ENCODE results near the gene PRSS56.

Gene PRSS56

DNA sequence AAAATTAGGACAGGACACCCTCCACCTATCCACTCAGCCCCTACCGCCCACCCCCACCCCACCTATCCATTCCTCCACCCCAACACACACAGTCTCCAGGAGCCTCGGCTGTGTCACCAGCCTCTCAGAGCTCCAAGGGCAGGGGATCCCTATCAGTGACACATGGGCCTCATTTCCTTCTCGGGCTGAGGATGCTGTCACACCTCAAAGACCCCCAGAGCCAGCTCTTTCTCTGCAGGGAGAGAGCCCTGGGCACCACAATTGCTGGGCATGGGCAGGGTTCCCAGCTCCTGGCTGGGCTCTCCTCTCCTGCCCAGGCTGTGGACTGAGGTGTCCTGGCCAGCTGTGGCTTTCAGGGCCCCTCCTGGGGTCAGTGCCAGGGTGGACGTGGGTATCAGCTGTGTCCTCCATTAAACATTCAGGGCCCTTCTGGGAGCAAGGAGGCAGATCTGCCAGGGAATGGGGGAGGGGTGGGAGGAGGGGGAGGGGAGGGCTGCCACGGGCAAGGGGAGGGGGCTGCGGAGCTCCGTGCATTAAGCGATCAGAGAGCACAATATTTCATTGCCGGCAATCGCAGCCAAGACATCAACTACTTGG, 18.3 kb upstream of the PRSS56 start:
- DNase-seq (ENCODE audit: extremely low read depth in 1 of 2, low read depth in 1 of 2): no peak

DNA sequence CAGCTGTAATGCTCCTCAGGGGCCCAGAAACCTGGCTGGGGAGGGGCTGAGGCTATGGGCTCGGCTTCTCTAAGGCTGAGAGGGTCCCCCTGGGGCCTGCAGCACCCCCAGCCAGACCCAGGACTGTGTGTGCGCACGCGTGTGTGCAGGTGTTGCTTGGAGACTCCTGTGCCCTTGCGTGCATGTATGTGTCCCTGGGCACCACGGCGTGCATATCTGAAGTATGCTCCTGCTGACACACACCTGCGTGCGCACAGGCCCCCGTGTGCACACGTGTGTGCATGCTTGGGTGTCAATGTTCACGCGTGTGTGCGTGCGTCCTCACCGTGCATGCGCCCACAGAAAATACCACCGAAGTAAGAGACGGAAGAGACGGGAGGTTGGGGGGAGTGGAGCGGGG, 17.7 kb upstream of the PRSS56 start:
- no peak for DNase-seq (ENCODE audit: extremely low read depth in 1 of 2, low read depth in 1 of 2)

DNA sequence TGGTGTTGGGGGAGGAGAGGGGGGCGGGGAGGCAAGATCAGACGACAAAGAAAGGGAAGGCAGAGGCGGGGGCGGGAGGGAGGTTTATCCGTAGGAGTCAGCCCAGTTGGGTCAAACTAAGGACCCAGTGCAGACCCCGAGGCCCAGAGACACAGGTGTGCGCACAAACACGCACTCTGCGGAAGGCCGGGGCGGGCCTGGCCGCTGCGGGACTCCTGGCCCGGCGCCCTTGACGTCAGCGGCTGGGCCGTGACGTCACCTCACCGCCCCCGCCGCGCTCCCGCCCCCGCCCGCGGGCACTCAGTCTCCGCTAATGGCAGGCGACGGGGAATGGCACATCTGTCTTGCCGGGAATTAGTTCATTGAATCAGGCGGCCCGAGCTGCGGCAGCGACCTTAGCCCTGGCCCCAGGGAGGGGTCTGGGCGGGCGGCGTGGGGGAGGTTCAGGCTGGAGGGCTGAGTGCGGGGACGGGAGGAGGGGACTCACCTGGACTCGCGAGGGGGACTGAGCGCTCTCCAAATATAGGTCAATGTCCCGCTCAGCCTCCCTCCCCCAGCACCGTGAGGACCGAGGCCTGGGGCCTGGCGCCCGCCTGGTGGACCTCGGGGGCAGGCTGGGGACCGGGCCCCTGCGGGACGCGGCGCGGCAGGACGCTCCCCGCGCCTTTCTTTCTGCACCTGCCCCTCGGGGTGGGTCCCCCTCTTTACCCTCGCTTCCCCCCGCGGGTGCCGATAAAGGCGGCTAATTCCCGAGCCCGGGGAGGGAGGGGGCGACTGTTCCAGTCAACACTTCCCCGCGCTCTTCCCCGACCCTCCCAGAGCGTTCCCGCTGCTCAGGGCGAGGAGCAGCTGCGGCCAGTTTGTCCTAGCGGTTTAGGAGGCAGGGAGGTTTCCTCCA, 17.0 kb upstream of the PRSS56 start:
- peak in 1 of 2 donors; percentile 16 for DNase-seq (ENCODE audit: extremely low read depth in 1 of 2, low read depth in 1 of 2)

DNA sequence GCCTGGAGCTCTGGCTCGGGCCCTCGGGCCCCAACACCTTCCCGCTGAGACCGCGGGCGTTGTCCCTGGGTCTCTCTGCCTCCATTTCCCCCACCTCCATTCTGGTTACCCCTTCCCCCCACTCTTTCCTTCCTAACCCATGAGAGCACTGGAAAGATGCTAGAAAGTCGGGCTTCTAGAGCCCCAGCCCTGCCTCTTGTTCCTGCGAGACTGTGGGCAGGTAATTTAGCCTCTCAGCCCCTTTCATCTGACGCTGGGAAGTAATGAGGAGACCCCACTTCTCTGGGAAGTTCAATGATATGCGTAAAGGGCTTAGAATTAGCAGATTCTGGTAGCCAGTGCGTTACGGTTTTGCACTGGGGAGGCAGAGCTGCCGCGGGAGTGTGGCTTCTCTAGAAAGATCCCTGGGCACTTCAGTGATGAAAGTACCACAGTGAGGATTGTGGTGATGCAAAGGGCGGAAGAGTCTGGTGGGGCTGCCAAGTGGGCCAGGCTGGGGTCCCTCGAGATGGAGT, 16.3 kb upstream of the PRSS56 start:
- DNase-seq (ENCODE audit: extremely low read depth in 1 of 2, low read depth in 1 of 2): no peak

DNA sequence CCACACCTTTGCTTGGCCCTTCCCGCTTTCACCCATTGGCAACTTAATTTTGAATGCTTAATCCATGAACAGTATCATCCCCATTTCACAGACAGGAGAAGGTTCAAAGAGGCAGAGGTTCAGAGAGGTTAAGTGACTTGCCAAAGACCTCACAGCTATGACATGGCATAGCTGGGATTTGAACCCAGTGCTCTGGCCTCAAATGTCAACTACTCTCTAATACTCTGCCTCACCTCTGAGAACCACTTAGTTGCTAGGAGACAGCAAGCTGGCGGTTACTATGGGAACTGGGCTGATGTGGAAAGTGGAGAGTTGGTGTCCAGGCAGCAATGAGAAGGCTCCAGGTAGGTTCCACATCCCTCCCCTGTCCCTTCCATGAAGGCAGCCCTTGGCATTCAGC, 15.8 kb upstream of the PRSS56 start:
- DNase-seq (ENCODE audit: extremely low read depth in 1 of 2, low read depth in 1 of 2): no peak

DNA sequence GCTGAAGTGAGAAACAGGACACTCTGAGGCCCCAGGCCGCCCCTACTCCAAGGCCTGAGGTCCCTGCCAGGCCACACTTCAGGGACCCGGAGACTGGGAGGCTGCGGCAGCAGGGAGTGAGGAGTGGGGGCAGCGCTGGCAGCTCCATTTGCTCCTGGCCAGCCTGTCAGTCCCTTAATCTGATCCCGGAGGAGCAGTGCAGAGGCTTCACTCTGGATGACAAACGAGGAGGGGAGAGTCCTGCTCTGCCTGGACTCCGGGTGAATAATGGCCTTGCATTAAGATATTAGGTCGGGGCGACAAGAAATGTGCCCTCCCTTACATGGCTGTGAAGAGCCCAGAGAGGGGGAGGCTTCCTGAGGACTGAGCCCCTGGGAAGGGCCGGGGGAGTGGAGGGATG, 14.3 kb upstream of the PRSS56 start:
- DNase-seq (ENCODE audit: extremely low read depth in 1 of 2, low read depth in 1 of 2): no peak

DNA sequence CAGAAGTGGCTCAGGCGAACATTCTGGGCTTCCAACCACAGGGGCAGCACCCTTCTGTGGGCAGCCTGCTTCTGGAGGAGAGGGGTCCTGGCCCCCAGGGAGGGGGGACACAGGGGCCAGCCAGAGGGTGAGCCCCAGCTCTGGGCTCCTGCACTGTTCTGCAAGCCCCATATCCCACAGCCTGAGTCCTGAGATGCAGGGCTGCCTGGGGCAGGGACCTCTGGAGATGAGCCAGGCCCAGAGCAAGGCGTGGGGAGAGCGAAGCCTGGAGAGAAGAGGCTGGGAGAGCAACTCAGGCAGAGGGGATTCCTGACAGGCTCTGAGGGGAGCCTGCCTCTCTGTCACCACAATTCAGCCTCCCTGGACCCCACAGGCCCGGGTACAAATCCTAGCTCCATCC, 13.5 kb upstream of the PRSS56 start:
- DNase-seq (ENCODE audit: extremely low read depth in 1 of 2, low read depth in 1 of 2): no peak

DNA sequence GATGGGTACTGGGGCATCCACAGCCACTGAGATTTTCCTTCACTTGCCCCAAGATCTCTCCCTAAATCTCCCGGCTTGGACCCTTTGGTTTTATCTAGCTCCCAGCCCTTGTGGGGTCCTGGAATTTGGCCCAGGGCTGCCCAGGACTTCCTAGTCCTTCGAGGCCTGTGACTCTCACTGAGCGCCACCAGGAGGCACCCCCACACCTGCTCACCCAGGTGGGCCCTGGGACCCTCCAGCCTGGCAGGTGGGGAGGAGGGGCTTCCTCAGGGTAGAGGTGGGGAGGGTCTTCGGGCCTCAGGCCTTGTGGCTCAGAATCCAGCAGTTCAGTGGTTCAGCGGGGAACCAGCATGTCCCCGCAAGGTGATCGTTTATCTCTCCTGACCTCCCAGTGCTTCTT, 11.9 kb upstream of the PRSS56 start:
- no peak for DNase-seq (ENCODE audit: extremely low read depth in 1 of 2, low read depth in 1 of 2)

DNA sequence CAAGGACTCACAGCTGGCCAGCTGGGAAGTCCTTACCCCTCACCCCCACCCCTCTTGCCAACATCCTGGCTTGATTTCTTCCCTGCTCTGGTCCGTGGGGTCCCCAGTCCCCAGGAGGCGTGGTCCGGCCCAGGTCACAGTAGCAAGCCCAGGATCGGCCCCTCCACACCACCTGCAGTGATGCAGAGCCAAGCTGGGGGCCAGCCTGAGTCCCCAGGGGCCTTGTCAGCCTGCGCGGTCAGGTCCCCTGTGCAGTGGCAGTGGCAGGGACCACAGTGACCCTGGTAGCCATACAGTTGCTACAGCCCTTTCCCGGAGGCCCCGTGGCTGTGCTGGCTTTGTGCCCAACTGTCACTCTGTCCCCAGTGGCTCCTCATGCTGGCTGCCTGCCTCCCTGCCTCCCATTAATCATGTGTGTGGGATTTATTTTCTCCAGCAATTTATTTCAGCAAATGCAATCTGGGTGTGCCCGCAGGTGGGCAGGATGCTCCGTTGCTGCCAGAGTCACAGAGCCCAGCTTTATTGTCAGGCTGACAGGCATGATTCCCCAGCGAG, 8.8 kb upstream of the PRSS56 start:
- no peak for DNase-seq (ENCODE audit: extremely low read depth in 1 of 2, low read depth in 1 of 2)

DNA sequence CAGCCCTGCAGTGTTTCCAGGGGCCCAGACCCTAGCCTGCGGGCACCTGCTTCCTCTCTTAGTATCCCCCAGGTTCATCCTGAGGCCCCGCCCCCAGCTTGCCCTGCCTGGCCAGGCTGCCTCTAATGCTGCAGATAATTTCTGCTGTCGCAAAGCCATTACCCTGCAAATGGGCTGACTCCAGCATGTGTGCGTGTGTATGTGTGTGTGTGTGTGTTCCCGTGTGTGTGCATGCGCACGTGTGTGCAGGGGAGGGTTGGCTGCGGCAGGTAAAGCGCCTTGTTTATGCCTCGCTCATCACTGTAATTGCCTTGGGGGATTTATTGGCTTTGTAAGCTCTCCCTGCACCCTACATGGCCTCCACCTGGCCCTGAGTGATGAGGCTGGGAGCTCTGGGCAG, 7.6 kb upstream of the PRSS56 start:
- no peak for DNase-seq (ENCODE audit: extremely low read depth in 1 of 2, low read depth in 1 of 2)

DNA sequence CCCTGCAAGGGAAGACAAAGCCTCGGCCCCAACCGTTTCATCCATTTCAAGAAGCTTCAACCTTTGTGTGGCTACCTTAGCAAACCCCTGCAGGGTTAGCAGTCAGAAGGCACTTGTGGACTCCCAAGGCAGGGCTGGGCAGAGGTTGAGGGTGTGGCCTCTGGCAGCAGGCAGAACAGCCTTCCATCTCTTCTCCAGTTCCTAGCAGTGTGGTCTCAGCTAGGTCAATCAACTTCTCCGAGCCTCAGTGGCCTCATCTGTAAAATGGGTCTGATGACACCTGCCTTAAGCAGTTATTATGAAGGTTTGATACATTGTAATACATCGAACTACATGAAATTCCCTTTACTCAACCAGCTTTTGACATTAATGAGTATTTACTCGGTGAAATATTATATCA, 6.8 kb upstream of the PRSS56 start:
- no peak for DNase-seq (ENCODE audit: extremely low read depth in 1 of 2, low read depth in 1 of 2)

DNA sequence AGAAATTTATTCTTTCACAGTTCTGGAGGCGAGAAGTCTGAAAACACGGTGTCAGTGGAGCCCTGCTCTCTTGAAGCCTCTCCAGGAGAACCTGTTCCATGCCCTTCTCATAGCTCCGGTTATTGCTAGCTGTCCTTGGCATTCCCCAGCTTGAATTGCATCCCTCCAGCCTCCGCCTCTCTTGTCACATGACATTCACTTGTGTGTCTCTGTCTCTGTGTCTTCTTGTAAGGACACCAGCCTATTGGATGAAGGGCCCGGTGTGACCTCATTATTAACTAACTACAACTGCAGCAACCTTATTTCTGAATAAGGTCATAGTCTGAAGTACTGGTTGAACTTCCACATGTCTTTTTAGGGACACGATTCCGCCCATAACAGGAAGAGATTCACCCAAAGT, 4.5 kb upstream of the PRSS56 start:
- DNase-seq (ENCODE audit: extremely low read depth in 1 of 2, low read depth in 1 of 2): no peak

DNA sequence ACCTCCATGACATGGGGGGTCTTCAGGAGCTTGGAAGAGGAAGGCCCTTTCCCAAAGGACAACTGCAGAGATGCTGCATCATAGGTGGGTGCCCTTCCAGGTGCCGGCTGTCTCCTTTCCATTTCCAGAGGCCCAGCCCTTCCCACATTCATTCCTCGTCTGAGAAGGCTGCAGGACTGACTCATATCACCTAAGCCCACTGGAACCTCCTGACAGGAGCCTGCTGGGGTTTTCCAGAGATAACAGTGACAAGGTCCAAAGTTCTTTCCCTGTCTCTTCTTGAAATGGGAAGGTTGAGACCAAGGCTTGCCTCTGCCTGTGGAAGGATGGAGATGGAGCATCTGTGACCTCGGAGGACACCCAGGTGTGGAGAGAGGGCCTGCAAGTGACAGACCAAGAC, 3.6 kb upstream of the PRSS56 start:
- no peak for DNase-seq (ENCODE audit: extremely low read depth in 1 of 2, low read depth in 1 of 2)

DNA sequence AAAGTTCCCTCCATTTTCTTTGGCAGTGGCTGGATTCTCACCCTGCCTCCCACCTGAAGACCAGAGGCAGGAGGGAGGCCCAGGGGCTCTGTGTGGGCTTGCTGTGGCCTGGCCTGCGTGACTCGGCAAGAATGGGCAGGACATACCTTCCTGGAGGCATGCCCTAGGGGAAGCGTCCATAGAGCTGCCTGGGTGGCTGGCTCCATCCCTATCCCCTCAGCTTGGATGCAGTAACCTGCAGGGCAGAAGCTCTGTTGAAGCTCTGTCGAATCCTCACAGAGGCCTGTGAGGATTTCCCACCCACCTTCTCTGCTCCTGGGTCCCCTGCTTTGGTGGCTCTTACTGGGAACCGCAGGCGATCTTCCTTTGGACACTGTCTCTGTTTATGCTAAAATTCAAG, 1.3 kb upstream of the PRSS56 start:
- DNase-seq (ENCODE audit: extremely low read depth in 1 of 2, low read depth in 1 of 2): no peak

DNA sequence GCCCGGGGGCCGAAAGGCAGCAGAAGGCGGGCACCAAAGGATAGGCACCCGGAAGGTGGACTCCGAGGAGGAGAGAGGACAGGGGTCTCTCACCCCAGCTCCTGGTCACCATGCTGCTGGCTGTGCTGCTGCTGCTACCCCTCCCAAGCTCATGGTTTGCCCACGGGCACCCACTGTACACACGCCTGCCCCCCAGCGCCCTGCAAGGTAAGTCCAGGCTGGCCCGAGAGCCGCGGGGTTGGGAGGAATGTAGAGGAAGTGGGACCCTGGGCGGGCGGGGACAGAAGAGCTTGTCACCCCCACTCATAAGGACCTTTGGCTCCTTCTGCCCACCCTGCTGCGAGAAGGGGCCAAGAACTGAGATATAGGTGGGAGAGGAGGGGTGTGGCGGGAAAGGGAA, 301 bp downstream of the PRSS56 start:
- DNase-seq (ENCODE audit: extremely low read depth in 1 of 2, low read depth in 1 of 2): no peak

DNA sequence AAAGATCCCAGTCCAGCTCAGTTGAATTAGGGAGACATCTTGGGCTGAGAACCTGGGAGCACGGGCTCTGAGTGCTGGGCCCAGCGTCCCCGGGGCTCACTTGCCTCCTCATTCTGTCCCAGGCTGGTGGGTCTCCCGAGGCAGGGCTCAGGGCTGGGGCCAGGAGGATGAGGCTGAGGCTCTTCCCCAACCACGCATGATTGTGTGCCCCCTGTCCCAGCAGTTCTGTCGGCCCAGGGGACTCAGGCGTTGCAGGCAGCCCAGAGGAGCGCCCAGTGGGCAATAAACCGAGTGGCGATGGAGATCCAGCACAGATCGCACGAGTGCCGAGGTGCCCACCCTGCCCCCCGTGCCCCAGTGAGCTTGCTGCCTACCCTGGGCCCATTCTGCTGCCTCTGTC, 910 bp downstream of the PRSS56 start:
- no peak for DNase-seq (ENCODE audit: extremely low read depth in 1 of 2, low read depth in 1 of 2)

DNA sequence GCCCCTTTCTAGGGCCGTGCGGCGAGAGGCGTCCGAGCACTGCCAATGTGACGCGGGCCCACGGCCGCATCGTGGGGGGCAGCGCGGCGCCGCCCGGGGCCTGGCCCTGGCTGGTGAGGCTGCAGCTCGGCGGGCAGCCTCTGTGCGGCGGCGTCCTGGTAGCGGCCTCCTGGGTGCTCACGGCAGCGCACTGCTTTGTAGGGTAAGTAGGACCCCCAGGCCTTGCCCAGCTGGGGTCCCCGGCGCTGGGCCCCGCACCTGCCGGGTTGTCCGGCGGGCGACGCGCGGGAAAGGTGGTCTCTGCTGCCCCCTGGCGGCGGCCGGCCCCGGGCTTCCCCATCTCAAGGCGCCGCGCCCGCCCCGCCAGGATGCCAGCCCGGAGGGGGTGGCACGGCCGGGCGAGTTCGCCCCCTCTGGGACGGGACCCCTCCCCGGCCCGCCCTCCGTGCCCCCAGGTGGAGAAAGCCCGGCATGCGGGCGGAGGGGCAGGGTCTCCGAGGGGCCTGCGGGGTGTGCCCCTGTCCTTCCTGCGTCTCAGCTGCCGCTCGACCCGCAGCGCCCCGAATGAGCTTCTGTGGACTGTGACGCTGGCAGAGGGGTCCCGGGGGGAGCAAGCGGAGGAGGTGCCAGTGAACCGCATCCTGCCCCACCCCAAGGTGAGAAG, 1.9 kb downstream of the PRSS56 start:
- DNase-seq (ENCODE audit: extremely low read depth in 1 of 2, low read depth in 1 of 2): peak; percentile 22 to 28

DNA sequence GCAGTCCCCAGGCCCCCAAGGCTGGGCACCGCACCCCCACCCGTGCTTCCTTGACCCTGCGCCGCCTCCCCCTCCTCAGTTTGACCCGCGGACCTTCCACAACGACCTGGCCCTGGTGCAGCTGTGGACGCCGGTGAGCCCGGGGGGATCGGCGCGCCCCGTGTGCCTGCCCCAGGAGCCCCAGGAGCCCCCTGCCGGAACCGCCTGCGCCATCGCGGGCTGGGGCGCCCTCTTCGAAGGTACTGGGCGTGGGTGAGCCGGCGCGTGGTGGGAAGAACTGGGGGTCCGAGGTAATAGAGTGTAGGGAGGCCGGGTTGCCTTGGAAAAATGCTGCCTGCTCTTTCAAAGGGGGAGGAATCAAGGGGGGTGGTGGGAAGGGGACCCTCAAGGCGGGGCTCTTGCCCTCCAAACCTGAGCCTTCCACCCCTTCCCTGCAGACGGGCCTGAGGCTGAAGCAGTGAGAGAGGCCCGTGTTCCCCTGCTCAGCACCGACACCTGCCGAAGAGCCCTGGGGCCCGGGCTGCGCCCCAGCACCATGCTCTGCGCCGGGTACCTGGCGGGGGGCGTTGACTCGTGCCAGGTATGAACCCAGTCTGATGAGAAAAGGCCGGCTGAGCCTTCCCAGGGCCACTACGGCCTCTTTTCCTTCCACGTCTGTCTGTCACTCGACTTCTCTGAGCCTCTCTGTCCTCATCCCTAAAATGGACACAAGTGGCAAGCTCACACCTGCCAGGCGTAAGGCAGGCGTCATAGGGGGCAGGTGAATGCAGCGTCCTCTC, 2.6 kb downstream of the PRSS56 start:
- DNase-seq (ENCODE audit: extremely low read depth in 1 of 2, low read depth in 1 of 2): no peak

DNA sequence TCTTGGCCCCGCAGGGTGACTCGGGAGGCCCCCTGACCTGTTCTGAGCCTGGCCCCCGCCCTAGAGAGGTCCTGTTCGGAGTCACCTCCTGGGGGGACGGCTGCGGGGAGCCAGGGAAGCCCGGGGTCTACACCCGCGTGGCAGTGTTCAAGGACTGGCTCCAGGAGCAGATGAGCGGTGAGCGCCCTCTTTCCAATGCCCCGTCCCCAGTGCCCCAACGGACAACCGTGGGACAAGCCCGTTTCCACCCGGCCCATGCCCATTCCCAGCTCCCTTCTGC, 3.2 kb downstream of the PRSS56 start:
- no peak for DNase-seq (ENCODE audit: extremely low read depth in 1 of 2, low read depth in 1 of 2)

DNA sequence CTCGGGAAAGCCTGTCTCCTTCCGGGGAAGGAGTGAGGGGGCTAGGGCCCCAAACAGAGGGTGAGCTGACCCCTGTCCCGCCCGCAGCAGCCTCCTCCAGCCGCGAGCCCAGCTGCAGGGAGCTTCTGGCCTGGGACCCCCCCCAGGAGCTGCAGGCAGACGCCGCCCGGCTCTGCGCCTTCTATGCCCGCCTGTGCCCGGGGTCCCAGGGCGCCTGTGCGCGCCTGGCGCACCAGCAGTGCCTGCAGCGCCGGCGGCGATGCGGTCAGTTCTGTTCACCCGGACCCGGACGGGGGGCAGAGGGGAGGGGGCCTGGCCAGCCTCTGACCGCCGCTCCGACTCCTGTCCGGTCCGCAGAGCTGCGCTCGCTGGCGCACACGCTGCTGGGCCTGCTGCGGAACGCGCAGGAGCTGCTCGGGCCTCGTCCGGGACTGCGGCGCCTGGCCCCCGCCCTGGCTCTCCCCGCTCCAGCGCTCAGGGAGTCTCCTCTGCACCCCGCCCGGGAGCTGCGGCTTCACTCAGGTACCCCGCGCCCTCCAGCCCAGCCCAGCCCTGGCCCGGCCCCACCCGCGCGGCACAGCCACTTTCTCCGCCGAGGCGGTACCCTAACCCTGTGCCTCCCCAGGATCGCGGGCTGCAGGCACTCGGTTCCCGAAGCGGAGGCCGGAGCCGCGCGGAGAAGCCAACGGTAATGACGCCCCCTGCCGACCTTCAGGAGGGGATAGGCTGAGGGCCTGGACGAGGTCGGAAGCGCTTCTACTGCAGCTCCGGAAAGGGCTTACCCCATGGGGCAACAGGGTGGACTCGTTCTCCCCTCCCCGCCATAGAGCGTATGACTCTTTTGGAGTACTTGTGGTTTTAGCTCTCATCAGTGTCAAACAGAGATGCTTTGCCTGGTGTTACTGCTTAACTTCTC, 3.8 kb downstream of the PRSS56 start:
- DNase-seq (ENCODE audit: extremely low read depth in 1 of 2, low read depth in 1 of 2): peak in 1 of 2 donors; percentile 29
